CD14-positive monocyte (primary cell): ENCODE data around the gene CCDC88A. TPM values are rescaled to one million over a fixed set of nuclear protein-coding genes. Genes with fewer than 3 reads are reported as not detected.

Experiments used
- DNase-seq, 3 donors: peaks; one replicate each; pipeline ENCODE4 v3.0.0-alpha.2; 2011 to 2022
- H2AFZ ChIP-seq: 2 replicates; pipeline ENCODE4 v1.6.0; 2012; ENCODE audit warnings: mild to moderate bottlenecking, low read depth, low read length, inconsistent platforms; ENCODE audit not compliant: insufficient read depth, poor library complexity, severe bottlenecking
- H3K27ac ChIP-seq, 2 donors: 1 replicate in 1 of 2; 2 replicates in 1 of 2; pipeline ENCODE4 v1.5.1; 2012 to 2013; ENCODE audit warnings: low read length in 2 of 2, control low read depth in 1 of 2, inconsistent platforms in 1 of 2, low read depth in 1 of 2, mild to moderate bottlenecking in 1 of 2
- H3K27me3 ChIP-seq, 2 donors: one replicate each; pipeline versions ENCODE4 v1.6.0 to v1.6.1; 2011 to 2013; ENCODE audit warnings: low read length in 2 of 2; ENCODE audit not compliant: control insufficient read depth in 2 of 2, insufficient read depth in 2 of 2
- H3K36me3 ChIP-seq, 2 donors: replicated peaks in 1 of 2; 1 replicate in 1 of 2; 2 replicates in 1 of 2; pipeline versions ENCODE4 v1.5.1 to v1.6.1; 2012 to 2013; ENCODE audit warnings: low read length in 2 of 2, control low read depth in 1 of 2, inconsistent platforms in 1 of 2, mild to moderate bottlenecking in 1 of 2; ENCODE audit not compliant: insufficient read depth in 2 of 2, control insufficient read depth in 1 of 2
- H3K4me1 ChIP-seq, 2 donors: 1 replicate in 1 of 2; 2 replicates in 1 of 2; pipeline versions ENCODE4 v1.5.1 to v1.6.1; 2012 to 2013; ENCODE audit warnings: low read length in 2 of 2, control low read depth in 1 of 2, inconsistent platforms in 1 of 2, mild to moderate bottlenecking in 1 of 2, moderate library complexity in 1 of 2; ENCODE audit not compliant: insufficient read depth in 2 of 2, control insufficient read depth in 1 of 2
- H3K4me2 ChIP-seq: replicated peaks from 2 replicates; pipeline ENCODE3; 2012; ENCODE audit warnings: low read length, moderate library complexity, mild to moderate bottlenecking; ENCODE audit not compliant: poor library complexity, severe bottlenecking; ENCODE audit errors: extremely low read depth
- H3K4me3 ChIP-seq, 3 experiments: fragments of 200-600 bp in 1 of 3; sonication (generic) in 1 of 3; replicated peaks in 1 of 3; 1 replicate in 2 of 3; 2 replicates in 1 of 3; pipeline ENCODE4 v1.5.1; 2011 to 2013; ENCODE audit warnings: low read length in 3 of 3, mild to moderate bottlenecking in 3 of 3, control low read depth in 2 of 3, low read depth in 2 of 3, inconsistent platforms in 1 of 3, moderate library complexity in 1 of 3
- H3K79me2 ChIP-seq: 2 replicates; pipeline ENCODE4 v1.6.0; 2012; ENCODE audit warnings: mild to moderate bottlenecking, control low read depth, inconsistent platforms, low read length, moderate library complexity; ENCODE audit not compliant: insufficient read depth
- H3K9ac ChIP-seq: 2 replicates; pipeline ENCODE4 v1.6.0; 2017; ENCODE audit warnings: low read length, mild to moderate bottlenecking; ENCODE audit not compliant: insufficient read depth, poor library complexity, severe bottlenecking
- H3K9me3 ChIP-seq, 2 donors: replicated peaks in 1 of 2; 1 replicate in 1 of 2; 2 replicates in 1 of 2; pipeline versions ENCODE4 v1.5.1 to v1.6.1; 2012 to 2013; ENCODE audit warnings: low read length in 2 of 2, control low read depth in 1 of 2; ENCODE audit not compliant: control insufficient read depth in 1 of 2, insufficient read depth in 1 of 2
- H4K20me1 ChIP-seq: 2 replicates; pipeline ENCODE4 v1.6.0; 2012; ENCODE audit warnings: mild to moderate bottlenecking, low read length, control low read depth, moderate library complexity; ENCODE audit not compliant: insufficient read depth
- H3K27ac Mint-ChIP-seq, 7 donors: one replicate each; pipeline ENCODE4 v1.8.0; 2020; ENCODE audit warnings: mild to moderate bottlenecking in 7 of 7, mixed read lengths in 7 of 7, moderate library complexity in 6 of 7, inconsistent platforms in 2 of 7
- H3K27me3 Mint-ChIP-seq, 3 donors: one replicate each; pipeline ENCODE4 v1.8.0; 2021 to 2022; ENCODE audit warnings: low read depth in 3 of 3, mild to moderate bottlenecking in 3 of 3, mixed read lengths in 3 of 3, moderate library complexity in 3 of 3, inconsistent platforms in 1 of 3
- H3K36me3 Mint-ChIP-seq, 2 donors: one replicate each; pipeline ENCODE4 v1.8.0; 2020; ENCODE audit warnings: mixed read lengths in 2 of 2, inconsistent platforms in 1 of 2, mild to moderate bottlenecking in 1 of 2
- H3K4me1 Mint-ChIP-seq: one replicate; pipeline ENCODE4 v1.8.0; 2020; ENCODE audit warnings: mild to moderate bottlenecking, mixed read lengths
- H3K4me3 Mint-ChIP-seq, 2 donors: one replicate each; pipeline ENCODE4 v1.8.0; 2020; ENCODE audit warnings: mild to moderate bottlenecking in 2 of 2, mixed read lengths in 2 of 2, moderate library complexity in 1 of 2
- H3K9me3 Mint-ChIP-seq, 7 donors: one replicate each; pipeline ENCODE4 v1.8.0; 2020 to 2022; ENCODE audit warnings: mixed read lengths in 7 of 7, mild to moderate bottlenecking in 6 of 7, moderate library complexity in 6 of 7, inconsistent platforms in 2 of 7
- CTCF ChIP-seq: fragments of 200-600 bp; IDR thresholded peaks from one replicate; pipeline ENCODE4 v1.8.0; 2022; ENCODE audit warnings: antibody characterized with exemption, mild to moderate bottlenecking
- WGBS: methylation state at CpG from one replicate; pipeline ENCODE4 v1.1.5; 2013; ENCODE audit warnings: missing lambda C conversion rate; ENCODE audit not compliant: insufficient coverage; 5-methylcytosine and 5-hydroxymethylcytosine counted together
- intact Hi-C, 2 donors: fragments of 100-400 bp; cut with micrococcal nuclease; formaldehyde crosslinking; loops; one replicate each; pipeline versions ENCODE4 v1.15.0 to v1.15.1; 2023
- polyA plus RNA-seq, 3 donors: library from polyadenylated mRNA; depleted of rRNA in 1 of 3; unstranded in 2 of 3; stranded (reverse) in 1 of 3; fragments of 300-500 nt in 2 of 3; fragments of >200 nt in 1 of 3; fragmentation: Illumina TruSeq in 2 of 3; gene quantifications; 1 replicate in 2 of 3; 2 replicates in 1 of 3; pipeline ENCODE4 v1.2.3, GENCODE V29; 2012 to 2021

Gene CCDC88A
- polyA plus RNA-seq, 3 donors = 9.9 to 57.1 (median 17.9) TPM

- intact Hi-C loops = no loop called here
- Histone ChIP-seq H3K9me3 (no peaks in the 10 kb centered on the region), H3K4me1 (no peaks in the 10 kb centered on the region), H4K20me1 (no peaks in the 10 kb centered on the region), H3K9ac (no peak overlapping the region), H2AFZ (no peak overlapping the region), H3K27ac (peak overlapping the region in 1 of 2 donors; percentile 23), H3K4me3 (no peak overlapping the region), H3K36me3 (peaks cover 96% of the 10 kb centered on the region in 2 donors), H3K27me3 (no peaks in the 10 kb centered on the region), H3K4me2 (no peak overlapping the region), H3K79me2 (no peaks in the 10 kb centered on the region)
- no CpG with 5 or more reads among the region's 2 CpGs for WGBS
- no peaks in the 10 kb centered on the region for H3K27me3 Mint-ChIP-seq
- no peak overlapping the region for H3K4me3 Mint-ChIP-seq
- H3K9me3 Mint-ChIP-seq = peaks cover 0 to 2% (median 0%) of the 10 kb centered on the region in 7 donors
- DNase-seq = no peak
- peaks cover 54 to 73% of the 10 kb centered on the region in 2 donors for H3K36me3 Mint-ChIP-seq
- no peak for TF ChIP-seq CTCF
- no peaks in the 10 kb centered on the region for H3K4me1 Mint-ChIP-seq
- H3K27ac Mint-ChIP-seq = no peak overlapping the region
These were observed 84.9 kb downstream of the CCDC88A start for GRCh38 chr2:55334728-55335127.

- Mint-ChIP-seq H3K36me3 (peaks cover 70 to 85% of the 10 kb centered on the region in 2 donors), H3K27me3 (no peaks in the 10 kb centered on the region), H3K4me1 (no peaks in the 10 kb centered on the region), H3K27ac (no peak overlapping the region), H3K9me3 (peaks cover 0 to 6% (median 1%) of the 10 kb centered on the region in 7 donors), H3K4me3 (no peak overlapping the region)
- H3K4me3 ChIP-seq = no peak overlapping the region
- no peak overlapping the region for H2AFZ ChIP-seq
- no peak for TF ChIP-seq CTCF
- H3K9ac ChIP-seq = no peak overlapping the region
- H3K36me3 ChIP-seq = peaks cover 95 to 97% of the 10 kb centered on the region in 2 donors
- no peaks in the 10 kb centered on the region for H3K9me3 ChIP-seq
- H3K27ac ChIP-seq = no peak overlapping the region
- no peaks in the 10 kb centered on the region for H3K4me1 ChIP-seq
- no peaks in the 10 kb centered on the region for H3K79me2 ChIP-seq
- no CpG with 5 or more reads among the region's 1 CpG for WGBS
- intact Hi-C loops = no loop called here
- H3K27me3 ChIP-seq = no peaks in the 10 kb centered on the region
- H3K4me2 ChIP-seq = no peak overlapping the region
- DNase-seq = no peak
- H4K20me1 ChIP-seq = no peaks in the 10 kb centered on the region
These were observed 88.9 kb downstream of the CCDC88A start for GRCh38 chr2:55330541-55331297.
